ENCODE data around the gene SIX5.

DNA sequence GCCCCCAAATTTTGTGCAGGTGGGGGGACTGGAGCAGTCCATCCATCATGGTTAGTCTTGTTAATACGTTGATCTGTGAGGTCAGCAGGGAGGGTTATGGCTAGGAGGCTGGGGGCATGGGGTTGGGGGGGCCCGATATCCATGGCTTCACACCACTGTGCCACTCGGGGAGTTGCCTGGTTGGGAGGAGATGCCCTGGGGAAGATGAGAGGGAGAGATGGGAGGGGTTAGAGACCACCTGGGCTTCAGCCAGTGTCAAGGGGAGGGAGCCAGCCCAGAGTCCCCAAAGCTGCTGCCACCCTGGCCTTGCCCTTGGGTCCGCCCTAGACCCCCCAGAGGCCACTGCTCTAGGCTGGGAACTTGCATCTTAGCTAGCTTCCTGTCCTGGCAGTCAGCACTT lies 15.0 kb upstream of the SIX5 start:
- TF ChIP-seq, protein P1, sequence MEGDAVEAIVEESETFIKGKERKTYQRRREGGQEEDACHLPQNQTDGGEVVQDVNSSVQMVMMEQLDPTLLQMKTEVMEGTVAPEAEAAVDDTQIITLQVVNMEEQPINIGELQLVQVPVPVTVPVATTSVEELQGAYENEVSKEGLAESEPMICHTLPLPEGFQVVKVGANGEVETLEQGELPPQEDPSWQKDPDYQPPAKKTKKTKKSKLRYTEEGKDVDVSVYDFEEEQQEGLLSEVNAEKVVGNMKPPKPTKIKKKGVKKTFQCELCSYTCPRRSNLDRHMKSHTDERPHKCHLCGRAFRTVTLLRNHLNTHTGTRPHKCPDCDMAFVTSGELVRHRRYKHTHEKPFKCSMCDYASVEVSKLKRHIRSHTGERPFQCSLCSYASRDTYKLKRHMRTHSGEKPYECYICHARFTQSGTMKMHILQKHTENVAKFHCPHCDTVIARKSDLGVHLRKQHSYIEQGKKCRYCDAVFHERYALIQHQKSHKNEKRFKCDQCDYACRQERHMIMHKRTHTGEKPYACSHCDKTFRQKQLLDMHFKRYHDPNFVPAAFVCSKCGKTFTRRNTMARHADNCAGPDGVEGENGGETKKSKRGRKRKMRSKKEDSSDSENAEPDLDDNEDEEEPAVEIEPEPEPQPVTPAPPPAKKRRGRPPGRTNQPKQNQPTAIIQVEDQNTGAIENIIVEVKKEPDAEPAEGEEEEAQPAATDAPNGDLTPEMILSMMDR (conservative IDR thresholded peaks at IDR 0.05; ENCODE audit: low read depth, low read length), result no peak
- TF ChIP-seq EZH2 (IDR thresholded peaks at IDR 0.05; ENCODE audit: low read length, unreplicated experiment), result no peak
